ENCODE results near the gene TNPO2.
A peak's percentile ranks its signal among the peaks of the same experiment; 100 is the strongest.

Gene TNPO2

GRCh38 chr19:12721656-12722565, 1.8 kb downstream of the TNPO2 start:
- no peak overlapping the region; the same call in 1 of the 2 replicates for H2AFZ ChIP-seq (ENCODE audit: low read depth, low read length)
- TF ChIP-seq CTCF (IDR thresholded peaks at IDR 0.05; ENCODE audit: low read depth, low read length) (no peak), EZH2phosphoT487 (IDR thresholded peaks at IDR 0.05; ENCODE audit: low read depth) (no peak)
- peak overlapping the region; percentile 92 for H3K4me3 ChIP-seq (ENCODE audit: low read length)
- peak overlapping the region; percentile 69 for H3K27ac ChIP-seq (ENCODE audit: low read length)
- H3K9me3 ChIP-seq (ENCODE audit: insufficient read depth, low read length), result no peaks in the 10 kb centered on the region
- no peaks in the 10 kb centered on the region for H3K27me3 ChIP-seq (ENCODE audit: low read depth, low read length)
- H4K20me1 ChIP-seq (ENCODE audit: insufficient read depth, low read length), result peaks cover 7% of the 10 kb centered on the region; the same call in 1 of the 2 replicates
- peaks cover 75% of the 10 kb centered on the region for H3K79me2 ChIP-seq (ENCODE audit: low read length)
- peak overlapping the region; percentile 97 for H3K9ac ChIP-seq (ENCODE audit: low read length)
- H3K4me2 ChIP-seq (ENCODE audit: low read length), result peak overlapping the region; percentile 94
- peaks cover 14% of the 10 kb centered on the region for H3K4me1 ChIP-seq (ENCODE audit: low read length)
- peaks cover 24% of the 10 kb centered on the region for H3K36me3 ChIP-seq (replicated peaks; ENCODE audit: low read depth, low read length)

- TF ChIP-seq CTCF (IDR thresholded peaks at IDR 0.05; ENCODE audit: low read depth, low read length) (no peak), EZH2phosphoT487 (IDR thresholded peaks at IDR 0.05; ENCODE audit: low read depth) (no peak)
- Histone ChIP-seq H2AFZ (ENCODE audit: low read depth, low read length) (no peak overlapping the region), H3K9me3 (ENCODE audit: insufficient read depth, low read length) (no peaks in the 10 kb centered on the region), H3K27me3 (ENCODE audit: low read depth, low read length) (no peaks in the 10 kb centered on the region), H4K20me1 (ENCODE audit: insufficient read depth, low read length) (peaks cover 7% of the 10 kb centered on the region; the same call in 1 of the 2 replicates), H3K27ac (ENCODE audit: low read length) (peak overlapping the region; percentile 69), H3K4me3 (ENCODE audit: low read length) (peak overlapping the region; percentile 92), H3K4me2 (ENCODE audit: low read length) (peak overlapping the region; percentile 94), H3K4me1 (ENCODE audit: low read length) (peaks cover 14% of the 10 kb centered on the region), H3K36me3 (replicated peaks; ENCODE audit: low read depth, low read length) (peaks cover 29% of the 10 kb centered on the region), H3K79me2 (ENCODE audit: low read length) (peaks cover 81% of the 10 kb centered on the region), H3K9ac (ENCODE audit: low read length) (peak overlapping the region; percentile 97)
These were observed 2.7 kb downstream of the TNPO2 start for GRCh38 chr19:12720851-12721655.

- peaks cover 14% of the 10 kb centered on the region for H3K4me1 ChIP-seq (ENCODE audit: low read length)
- no peak overlapping the region for H3K27ac ChIP-seq (ENCODE audit: low read length)
- TF ChIP-seq EZH2phosphoT487 (IDR thresholded peaks at IDR 0.05; ENCODE audit: low read depth) (no peak), CTCF (IDR thresholded peaks at IDR 0.05; ENCODE audit: low read depth, low read length) (no peak)
- H3K9me3 ChIP-seq (ENCODE audit: insufficient read depth, low read length), result no peaks in the 10 kb centered on the region
- H2AFZ ChIP-seq (ENCODE audit: low read depth, low read length), result no peak overlapping the region
- peaks cover 89% of the 10 kb centered on the region for H3K79me2 ChIP-seq (ENCODE audit: low read length)
- H3K4me2 ChIP-seq (ENCODE audit: low read length), result no peak overlapping the region
- H3K27me3 ChIP-seq (ENCODE audit: low read depth, low read length), result no peaks in the 10 kb centered on the region
- no peak overlapping the region for H3K4me3 ChIP-seq (ENCODE audit: low read length)
- H3K36me3 ChIP-seq (replicated peaks; ENCODE audit: low read depth, low read length), result peaks cover 35% of the 10 kb centered on the region
- H4K20me1 ChIP-seq (ENCODE audit: insufficient read depth, low read length), result peaks cover 10% of the 10 kb centered on the region; the same call in 1 of the 2 replicates
- H3K9ac ChIP-seq (ENCODE audit: low read length), result no peak overlapping the region
These were observed 3.4 kb downstream of the TNPO2 start for GRCh38 chr19:12720296-12720695.

GRCh38 chr19:12715929-12716328, 7.8 kb downstream of the TNPO2 start:
- Histone ChIP-seq H4K20me1 (ENCODE audit: insufficient read depth, low read length) (0 out of 2 replicates have a peak, but pooled peaks cover 3% of the 10 kb centered on the region), H3K4me2 (ENCODE audit: low read length) (no peak overlapping the region), H3K9ac (ENCODE audit: low read length) (no peak overlapping the region), H3K9me3 (ENCODE audit: insufficient read depth, low read length) (no peaks in the 10 kb centered on the region), H3K36me3 (replicated peaks; ENCODE audit: low read depth, low read length) (peaks cover 58% of the 10 kb centered on the region), H3K79me2 (ENCODE audit: low read length) (peaks cover 73% of the 10 kb centered on the region), H3K4me1 (ENCODE audit: low read length) (peaks cover 3% of the 10 kb centered on the region; the same call in 1 of the 2 replicates), H2AFZ (ENCODE audit: low read depth, low read length) (no peak overlapping the region), H3K27ac (ENCODE audit: low read length) (no peak overlapping the region), H3K27me3 (ENCODE audit: low read depth, low read length) (no peaks in the 10 kb centered on the region), H3K4me3 (ENCODE audit: low read length) (no peak overlapping the region)
- no peak for TF ChIP-seq CTCF (IDR thresholded peaks at IDR 0.05; ENCODE audit: low read depth, low read length)
- TF ChIP-seq EZH2phosphoT487 (IDR thresholded peaks at IDR 0.05; ENCODE audit: low read depth), result no peak

Measured in OCI-LY3 (cell line).